ENCODE results near the gene GPR62.

Gene GPR62

GRCh38 chr3:51959651-51960050 is 4.5 kb downstream of the GPR62 start:
- POLR2A ChIA-PET, result no interaction called here

DNA sequence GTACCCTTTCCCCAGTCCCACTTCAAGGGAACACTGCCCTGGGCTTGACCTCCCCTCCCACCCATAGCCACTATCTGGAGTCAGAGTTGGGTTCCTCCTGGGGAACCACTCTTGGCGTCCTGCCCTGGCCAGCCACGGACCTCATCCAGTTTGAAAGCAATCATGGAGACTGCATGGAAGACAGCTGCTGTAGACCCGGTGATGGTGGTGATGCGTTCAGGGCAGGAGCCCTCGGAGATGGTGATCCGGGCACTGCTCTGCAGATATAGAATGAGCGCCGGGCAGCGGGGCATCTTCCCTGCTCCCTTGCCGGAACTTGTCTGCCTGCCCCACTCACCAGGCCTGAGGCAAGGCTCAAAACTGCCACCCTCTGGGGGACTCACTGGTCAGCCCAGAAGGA is 5.2 kb downstream of the GPR62 start:
- TF ChIP-seq CTCF (IDR thresholded peaks at IDR 0.05; ENCODE audit: insufficient read depth, low read length, missing control alignments), result no peak
- ChIA-PET CTCF (interaction anchor here (1.7 to 7.3 kb wide), 3 partner anchors 9 to 18 kb away, joined by 6 to 67 read pairs (median 15); partner anchors contain the start of genes ABHD14A, ABHD14B, PARP3 and RRP9), POLR2A (no interaction called here)
- H3K4me3 ChIP-seq (ENCODE audit: low read depth, low read length), result no peak overlapping the region
- no peak for DNase-seq (ENCODE audit: low read depth, low spot score)

More at GRCh38 chr3:51959651-51960050, 4.5 kb downstream of the GPR62 start:
- no peak for TF ChIP-seq CTCF (IDR thresholded peaks at IDR 0.05; ENCODE audit: insufficient read depth, low read length, missing control alignments)
- CTCF ChIA-PET, result interaction anchor here (0.8 to 7.3 kb wide), 3 partner anchors 10 to 17 kb away, joined by 5 to 67 read pairs (median 6); partner anchors contain the start of genes ABHD14A, ABHD14B and PARP3
- H3K4me3 ChIP-seq (ENCODE audit: low read depth, low read length), result no peak overlapping the region
- no peak for DNase-seq (ENCODE audit: low read depth, low spot score)

DNA sequence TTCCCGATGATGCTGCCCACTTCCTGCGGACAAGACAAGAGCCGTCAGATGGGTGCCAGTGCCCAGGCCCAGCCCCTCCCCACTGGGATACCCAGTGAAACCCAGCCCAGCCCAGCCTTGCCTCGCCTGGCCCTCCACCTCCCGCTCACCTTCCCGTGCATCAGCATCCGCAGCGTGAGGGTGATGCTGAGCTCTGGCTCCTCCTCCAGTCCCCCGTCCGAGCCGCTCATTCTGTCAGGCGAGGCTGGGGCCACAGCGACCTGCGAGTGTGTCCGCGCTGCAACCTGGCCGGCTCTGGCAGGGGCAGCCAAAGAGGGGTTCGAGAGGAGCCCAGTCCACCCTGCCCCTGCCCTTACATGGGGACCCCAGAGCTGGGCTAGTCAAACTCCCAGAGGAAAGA is 5.8 kb downstream of the GPR62 start:
- H3K4me3 ChIP-seq (ENCODE audit: low read depth, low read length), result no peak overlapping the region
- no peak for TF ChIP-seq CTCF (IDR thresholded peaks at IDR 0.05; ENCODE audit: insufficient read depth, low read length, missing control alignments)
- ChIA-PET POLR2A (interaction anchor here (0.7 kb wide), 1 partner anchor 96 kb away, joined by 3 read pairs; no protein-coding TSS in a partner anchor), CTCF (interaction anchor here (1.7 to 7.3 kb wide), 3 partner anchors 8 to 18 kb away, joined by 6 to 67 read pairs (median 15); partner anchors contain the start of genes ABHD14A, ABHD14B, PARP3 and RRP9)
- DNase-seq (ENCODE audit: low read depth, low spot score), result no peak

DNA sequence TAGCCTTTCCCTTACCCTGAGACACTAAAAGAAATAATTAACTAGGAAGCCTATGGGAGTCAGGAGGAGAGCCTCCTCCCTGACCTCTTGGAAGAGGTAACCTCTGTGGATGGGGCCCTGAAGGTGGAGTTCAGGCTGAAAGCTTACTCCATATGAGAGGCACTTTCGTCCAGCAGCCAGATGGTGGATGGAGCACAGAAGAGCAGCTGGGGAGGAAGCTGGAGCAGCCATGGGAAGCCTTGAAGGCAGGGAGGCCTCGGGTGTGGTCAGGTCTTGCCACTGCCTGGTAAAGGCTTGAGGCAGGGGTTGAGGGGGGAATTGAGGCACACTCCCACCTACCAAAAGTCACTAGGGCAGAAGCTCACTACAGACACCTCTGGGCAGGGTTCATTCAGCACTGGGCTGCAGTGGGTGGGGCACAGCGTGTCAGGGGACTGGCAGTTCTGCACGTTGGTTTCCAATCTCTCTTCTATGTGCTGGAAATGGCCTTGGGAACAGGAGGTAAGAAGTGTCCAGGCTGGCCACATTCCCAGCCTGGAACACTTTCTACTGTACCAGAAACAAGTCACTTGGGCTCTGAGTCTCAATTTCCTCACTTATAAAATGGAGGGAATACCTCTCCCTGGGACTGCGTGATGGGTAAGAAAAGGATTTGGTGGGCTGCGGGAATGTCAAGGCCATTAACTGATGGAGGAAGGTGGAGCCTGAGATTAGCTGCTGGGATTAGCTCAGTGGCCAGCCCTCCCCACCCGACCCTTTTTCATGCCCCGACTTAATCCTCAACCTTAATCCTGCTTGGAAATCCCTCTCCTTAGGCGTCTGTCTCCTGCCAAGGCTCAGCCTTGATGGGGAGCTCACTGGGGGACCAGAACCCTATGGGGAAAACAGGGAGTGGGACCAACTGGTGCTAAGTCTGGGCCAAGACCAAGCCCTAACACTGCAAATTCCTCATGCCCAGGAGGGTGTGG is 6.7 kb downstream of the GPR62 start:
- POLR2A ChIA-PET, result interaction anchor here (0.7 kb wide), 1 partner anchor 95 kb away, joined by 3 read pairs; no protein-coding TSS in a partner anchor
- DNase-seq (ENCODE audit: low read depth, low spot score), result no peak
- no peak for TF ChIP-seq CTCF (IDR thresholded peaks at IDR 0.05; ENCODE audit: insufficient read depth, low read length, missing control alignments)
- H3K4me3 ChIP-seq (ENCODE audit: low read depth, low read length), result no peak overlapping the region
- CTCF ChIA-PET, result interaction anchor here (1.1 to 7.3 kb wide), 5 partner anchors 7 to 19 kb away, joined by 3 to 67 read pairs (median 6); partner anchors contain the start of genes ABHD14A, ABHD14B, PARP3 and RRP9

DNA sequence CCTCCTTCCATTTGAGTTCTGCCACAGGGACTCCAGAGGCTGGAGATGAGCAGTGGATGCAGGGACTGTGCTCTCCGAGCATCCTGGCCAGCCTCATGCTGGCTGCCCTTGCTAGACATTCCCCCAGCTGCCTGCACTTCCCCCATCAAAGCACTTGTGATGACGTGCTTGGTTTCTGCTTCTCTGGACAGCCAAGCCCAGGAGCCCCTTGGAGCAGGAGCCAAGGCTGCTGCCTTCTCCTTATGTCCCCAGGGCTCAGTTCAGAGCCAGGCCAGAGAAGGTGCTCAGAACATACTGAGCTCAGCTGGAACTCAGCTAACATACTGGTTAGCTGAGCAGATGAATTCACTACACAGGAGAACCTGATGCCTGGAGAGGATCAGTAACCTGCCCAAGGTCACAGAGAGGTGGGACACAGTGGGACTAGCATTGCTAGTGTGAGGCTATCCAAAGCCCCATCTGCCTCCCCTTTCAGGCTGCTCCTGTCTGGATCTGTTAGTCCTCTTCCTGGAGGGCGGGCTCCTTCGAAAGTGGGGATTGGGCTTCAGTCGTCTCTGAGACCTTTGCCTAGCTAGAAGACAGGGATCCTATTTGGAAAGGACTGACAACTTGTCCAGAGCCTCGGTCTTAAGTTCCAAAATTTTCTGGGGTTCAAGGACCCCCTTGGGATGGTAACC is 7.8 kb downstream of the GPR62 start:
- DNase-seq (ENCODE audit: low read depth, low spot score), result no peak
- ChIA-PET CTCF (interaction anchor here (1.0 to 7.3 kb wide), 4 partner anchors 10 to 160 kb away, joined by 4 to 67 read pairs (median 8); partner anchors contain the start of genes ABHD14A, ABHD14B, PARP3 and RRP9), POLR2A (no interaction called here)
- H3K4me3 ChIP-seq (ENCODE audit: low read depth, low read length), result no peak overlapping the region
- no peak for TF ChIP-seq CTCF (IDR thresholded peaks at IDR 0.05; ENCODE audit: insufficient read depth, low read length, missing control alignments)
